ENCODE data around the gene WWOX. TPM values are rescaled to one million over a fixed set of nuclear protein-coding genes. Genes with fewer than 3 reads are reported as not detected.

Gene WWOX
- total RNA-seq, 1 experiment from 2014 or later, result 15.6 TPM

GRCh38 chr16:78715106-78715505 is 615.7 kb downstream of the WWOX start:
- WGBS (ENCODE audit: extremely low coverage, insufficient read length, low lambda C conversion rate), result no CpG with 5 or more reads among the region's 3 CpGs

More at GRCh38 chr16:78715106-78715505, 615.7 kb downstream of the WWOX start:
- no peaks in the 10 kb centered on the region for H3K23me2 ChIP-seq (ENCODE audit: insufficient read length, low read depth, low read length, poor library complexity, severe bottlenecking)
- no peak overlapping the region for H2BK12ac ChIP-seq (ENCODE audit: insufficient read length, low read depth, low read length)
- H4K20me1 ChIP-seq (ENCODE audit: control insufficient read depth, insufficient read depth, insufficient read length), result no peaks in the 10 kb centered on the region
- no peak overlapping the region for H3T11ph ChIP-seq (ENCODE audit: low read length)
- no peak overlapping the region for H3K9ac ChIP-seq (ENCODE audit: extremely low read depth, insufficient read length, low read length)
- TF ChIP-seq CTCF (conservative IDR thresholded peaks at IDR 0.05), result no peak
- no peak overlapping the region for H3K14ac ChIP-seq (ENCODE audit: insufficient read depth, low read length)
- H2AFZ ChIP-seq (ENCODE audit: low read length), result no peak overlapping the region
- no peaks in the 10 kb centered on the region for H3K79me2 ChIP-seq (ENCODE audit: insufficient read depth, low read length)
- no peak overlapping the region for H4K5ac ChIP-seq (ENCODE audit: insufficient read length, low read depth, low read length)
- H3K9me3 Mint-ChIP-seq, result no peaks in the 10 kb centered on the region
- H2AK5ac ChIP-seq (ENCODE audit: insufficient read length, low read length), result no peak overlapping the region
- H3K27me3 Mint-ChIP-seq (ENCODE audit: low read depth), result no peaks in the 10 kb centered on the region; the same call in 1 of the 2 replicates
- no peak overlapping the region for H2BK15ac ChIP-seq (ENCODE audit: low read depth, low read length)
- H3K4me1 ChIP-seq (ENCODE audit: insufficient read depth, low read length), result no peaks in the 10 kb centered on the region
- H3K4ac ChIP-seq (ENCODE audit: low read depth, low read length), result no peak overlapping the region
- no peak overlapping the region for H4K8ac ChIP-seq (replicated peaks; ENCODE audit: insufficient read length, low read depth, low read length)
- H3K36me3 Mint-ChIP-seq (ENCODE audit: insufficient read depth in 1 of 3, low read depth in 3 of 3), result no peaks in the 10 kb centered on the region
- no peaks in the 10 kb centered on the region for H3K4me1 Mint-ChIP-seq
- no peaks in the 10 kb centered on the region for H3K79me1 ChIP-seq (ENCODE audit: insufficient read depth, low read depth, low read length, poor library complexity, severe bottlenecking)
- no peaks in the 10 kb centered on the region for H3K27me3 ChIP-seq (ENCODE audit: insufficient read depth, low read length)
- no peak for DNase-seq
- H2BK5ac ChIP-seq (ENCODE audit: insufficient read length, low read length), result no peak overlapping the region
- no peak overlapping the region for H4K91ac ChIP-seq (ENCODE audit: insufficient read length, low read depth, low read length)
- H2BK20ac ChIP-seq (ENCODE audit: low read depth, low read length, poor library complexity, severe bottlenecking), result no peak overlapping the region
- H3K56ac ChIP-seq (ENCODE audit: insufficient read length, low read depth, low read length), result no peak overlapping the region
- H3K27ac Mint-ChIP-seq, result no peak overlapping the region
- no peak overlapping the region for H2BK120ac ChIP-seq (ENCODE audit: low read depth, low read length, poor library complexity, severe bottlenecking)
- H3K4me2 ChIP-seq (ENCODE audit: insufficient read depth, insufficient read length, low read length), result no peak overlapping the region
- no peak overlapping the region for H3K27ac ChIP-seq (ENCODE audit: insufficient read length, low read depth, low read length)
- no peak overlapping the region for H3K4me3 Mint-ChIP-seq
- H3K9me3 ChIP-seq (ENCODE audit: control insufficient read depth, low read depth, low read length), result no peaks in the 10 kb centered on the region
- H3K18ac ChIP-seq (ENCODE audit: insufficient read length, low read depth, low read length), result no peak overlapping the region
- no peak overlapping the region for H3K23ac ChIP-seq (ENCODE audit: insufficient read length, low read depth, low read length)
